DND-41 (cell line): ENCODE measurements around the gene LPCAT1.

Experiments
- CTCF ChIP-seq: IDR thresholded peaks from 2 replicates; pipeline ENCODE4 v1.5.1; 2012; ENCODE audit warnings: borderline replicate concordance, low read length, moderate library complexity, mild to moderate bottlenecking; ENCODE audit not compliant: poor library complexity, severe bottlenecking; ENCODE audit errors: extremely low read depth
- EZH2 ChIP-seq: IDR thresholded peaks from 3 replicates; pipeline ENCODE4 v1.6.1; 2012; ENCODE audit warnings: borderline replicate concordance, low read depth, mild to moderate bottlenecking, moderate library complexity, low read length, inconsistent platforms; ENCODE audit not compliant: severe bottlenecking

GRCh38 chr5:1514027-1514818 is 9.5 kb downstream of the LPCAT1 start:
- TF ChIP-seq CTCF (no peak), EZH2 (no peak)
